Esophagus (tissue), 2 donors: ENCODE measurements around the gene RAB11FIP4. TPM values are rescaled to one million over a fixed set of nuclear protein-coding genes. Genes with fewer than 3 reads are reported as not detected.
A peak's percentile ranks its signal among the peaks of the same experiment; 100 is the strongest.

Experiments
- H3K27ac ChIP-seq, 2 donors: one replicate each; pipeline ENCODE4 v1.5.1; 2013; ENCODE audit warnings: low read depth in 2 of 2, mild to moderate bottlenecking in 2 of 2, inconsistent platforms in 1 of 2, low read length in 1 of 2, moderate library complexity in 1 of 2
- H3K27me3 ChIP-seq, 2 donors: one replicate each; pipeline ENCODE4 v1.6.1; 2013; ENCODE audit warnings: low read length in 2 of 2, control low read depth in 1 of 2, mild to moderate bottlenecking in 1 of 2; ENCODE audit not compliant: insufficient read depth in 2 of 2, control insufficient read depth in 1 of 2
- H3K36me3 ChIP-seq, 2 donors: one replicate each; pipeline ENCODE4 v1.6.1; 2013; ENCODE audit warnings: low read length in 1 of 2; ENCODE audit not compliant: control insufficient read depth in 2 of 2, insufficient read depth in 2 of 2
- H3K4me1 ChIP-seq, 2 donors: one replicate each; pipeline ENCODE4 v1.6.1; 2013; ENCODE audit warnings: low read length in 1 of 2; ENCODE audit not compliant: control insufficient read depth in 2 of 2, insufficient read depth in 2 of 2
- H3K4me3 ChIP-seq, 2 donors: one replicate each; pipeline ENCODE4 v1.5.1; 2013; ENCODE audit warnings: low read length in 2 of 2, mild to moderate bottlenecking in 2 of 2, low read depth in 1 of 2, moderate library complexity in 1 of 2
- H3K9me3 ChIP-seq, 2 donors: one replicate each; pipeline ENCODE4 v1.6.1; 2013; ENCODE audit warnings: mild to moderate bottlenecking in 2 of 2, low read depth in 1 of 2, low read length in 1 of 2, moderate library complexity in 1 of 2; ENCODE audit not compliant: control insufficient read depth in 2 of 2, insufficient read depth in 1 of 2
- WGBS, 2 donors: extraction: QIAGEN DNeasy Blood & Tissue Kit; methylation state at CpG; one replicate each; pipeline ENCODE4 v1.1.7; 2013; 5-methylcytosine and 5-hydroxymethylcytosine counted together
- polyA plus RNA-seq, 2 donors: library from polyadenylated mRNA; stranded (reverse); fragments of 200-250 nt; gene quantifications; one replicate each; pipeline ENCODE4 v1.2.3, GENCODE V29; 2013
- donor health status: healthy with polysubstance abuse.
- donor health status: Bipolar disorder and iron deficiency.

The RAB11FIP4 gene
- polyA plus RNA-seq, 2 donors = 5.0 TPM

DNA sequence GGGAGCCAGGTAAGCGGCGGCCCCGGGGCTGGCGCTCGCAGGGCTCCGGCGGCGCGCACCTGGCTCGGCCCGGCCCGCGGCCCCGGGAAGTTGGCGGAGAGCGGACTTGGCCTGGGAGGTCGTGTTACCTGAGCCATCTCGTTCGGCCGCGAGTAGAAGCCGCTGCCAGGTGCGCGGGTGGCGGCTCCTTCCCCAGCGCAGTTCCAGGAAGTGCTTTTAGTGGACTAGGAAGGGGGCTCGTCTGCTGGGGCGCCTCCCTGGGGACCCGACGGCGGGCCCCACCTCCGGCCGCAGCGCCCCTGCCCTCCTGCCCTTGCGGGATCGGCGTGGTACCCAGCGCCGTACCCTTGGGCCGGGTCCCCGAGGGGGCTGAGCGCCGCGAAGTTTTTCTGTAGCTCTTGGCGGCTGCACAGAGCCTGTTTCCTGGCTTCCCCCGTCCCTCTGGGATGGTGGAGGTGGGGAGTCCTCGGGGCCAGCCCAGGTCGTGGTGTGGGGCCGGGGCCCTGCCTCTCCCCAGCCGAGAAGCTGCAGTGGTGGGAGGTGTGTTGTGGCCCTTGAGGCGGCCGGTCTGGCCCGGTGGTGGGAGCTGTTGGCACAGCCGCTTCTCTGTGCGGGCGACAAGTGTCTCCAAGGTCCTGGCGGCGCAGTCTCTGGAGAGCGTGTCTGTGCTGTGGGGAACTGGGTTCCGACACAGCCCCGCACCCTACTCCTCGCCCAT, 96.9 kb downstream of the RAB11FIP4 start:
- Histone ChIP-seq H3K27ac (peak overlapping the region; percentile 75 to 79), H3K9me3 (no peaks in the 10 kb centered on the region), H3K4me3 (peak overlapping the region; percentile 64 to 72), H3K4me1 (peaks cover 4 to 29% of the 10 kb centered on the region in 2 donors), H3K27me3 (no peaks in the 10 kb centered on the region), H3K36me3 (no peaks in the 10 kb centered on the region)
- 2 to 3% methylated on average over 45 to 62 of the region's 62 CpGs for WGBS, 2 donors

GRCh38 chr17:31488982-31489294, 97.5 kb downstream of the RAB11FIP4 start:
- peaks cover 4 to 32% of the 10 kb centered on the region in 2 donors for H3K4me1 ChIP-seq
- 21 to 27% methylated on average over 4 of the region's 4 CpGs for WGBS, 2 donors
- H3K27me3 ChIP-seq = no peaks in the 10 kb centered on the region

GRCh38 chr17:31489295-31490018, 98.0 kb downstream of the RAB11FIP4 start:
- H3K27me3 ChIP-seq = no peaks in the 10 kb centered on the region
- no peaks in the 10 kb centered on the region for H3K36me3 ChIP-seq
- H3K4me1 ChIP-seq = peaks cover 4 to 32% of the 10 kb centered on the region in 2 donors
- H3K4me3 ChIP-seq = peak overlapping the region; percentile 64 to 72
- 52 to 62% methylated on average over 16 of the region's 16 CpGs for WGBS, 2 donors
- H3K27ac ChIP-seq = peak overlapping the region; percentile 75 to 79
- H3K9me3 ChIP-seq = no peaks in the 10 kb centered on the region

More at GRCh38 chr17:31488982-31489294, 97.5 kb downstream of the RAB11FIP4 start:
- peak overlapping the region; percentile 64 to 72 for H3K4me3 ChIP-seq
- no peaks in the 10 kb centered on the region for H3K36me3 ChIP-seq
- peak overlapping the region; percentile 75 to 79 for H3K27ac ChIP-seq
- no peaks in the 10 kb centered on the region for H3K9me3 ChIP-seq

DNA sequence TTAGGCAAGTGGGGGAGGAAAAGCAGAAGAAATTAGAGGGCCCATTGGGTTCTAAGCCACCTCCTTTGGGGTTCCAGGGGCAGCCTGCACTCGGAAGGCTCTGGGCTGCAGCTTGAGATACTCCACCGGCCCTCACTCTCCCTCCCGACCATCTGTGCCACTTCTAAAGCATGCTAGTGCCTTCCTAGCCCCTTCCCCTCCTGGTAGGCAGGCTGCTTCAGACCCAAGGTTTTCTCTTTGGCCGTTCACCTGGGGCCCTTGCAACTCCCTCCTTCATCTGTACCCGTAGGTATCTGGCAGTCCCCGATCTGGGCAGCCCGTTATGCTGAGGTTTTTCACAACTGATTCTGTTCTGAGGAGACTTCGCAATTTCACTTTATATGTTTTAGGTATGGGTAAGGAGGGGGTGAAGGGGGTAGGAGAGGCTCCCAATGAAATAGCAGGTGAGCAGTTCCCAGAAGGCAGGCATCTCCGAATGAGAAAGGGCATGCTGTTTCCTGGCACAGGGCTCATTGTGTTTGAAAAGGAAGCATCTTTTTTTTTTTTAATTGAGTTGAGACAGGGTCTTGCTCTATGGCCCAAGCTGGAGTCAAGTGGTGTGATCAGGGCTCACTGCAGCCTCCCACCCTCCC, 98.7 kb downstream of the RAB11FIP4 start:
- Histone ChIP-seq H3K27ac (no peak overlapping the region), H3K4me3 (no peak overlapping the region), H3K4me1 (peaks cover 4 to 38% of the 10 kb centered on the region in 2 donors), H3K27me3 (no peaks in the 10 kb centered on the region), H3K36me3 (no peaks in the 10 kb centered on the region), H3K9me3 (no peaks in the 10 kb centered on the region)
- 55 to 81% methylated on average over 8 to 9 of the region's 9 CpGs for WGBS, 2 donors

GRCh38 chr17:31490671-31491375, 99.3 kb downstream of the RAB11FIP4 start:
- no peaks in the 10 kb centered on the region for H3K9me3 ChIP-seq
- H3K27me3 ChIP-seq = no peaks in the 10 kb centered on the region
- 73 to 81% methylated on average over 9 of the region's 9 CpGs for WGBS, 2 donors
- peaks cover 4 to 40% of the 10 kb centered on the region in 2 donors for H3K4me1 ChIP-seq
- H3K4me3 ChIP-seq = no peak overlapping the region
- peak overlapping the region in 1 of 2 donors; percentile 63 for H3K27ac ChIP-seq
- H3K36me3 ChIP-seq = no peaks in the 10 kb centered on the region

DNA sequence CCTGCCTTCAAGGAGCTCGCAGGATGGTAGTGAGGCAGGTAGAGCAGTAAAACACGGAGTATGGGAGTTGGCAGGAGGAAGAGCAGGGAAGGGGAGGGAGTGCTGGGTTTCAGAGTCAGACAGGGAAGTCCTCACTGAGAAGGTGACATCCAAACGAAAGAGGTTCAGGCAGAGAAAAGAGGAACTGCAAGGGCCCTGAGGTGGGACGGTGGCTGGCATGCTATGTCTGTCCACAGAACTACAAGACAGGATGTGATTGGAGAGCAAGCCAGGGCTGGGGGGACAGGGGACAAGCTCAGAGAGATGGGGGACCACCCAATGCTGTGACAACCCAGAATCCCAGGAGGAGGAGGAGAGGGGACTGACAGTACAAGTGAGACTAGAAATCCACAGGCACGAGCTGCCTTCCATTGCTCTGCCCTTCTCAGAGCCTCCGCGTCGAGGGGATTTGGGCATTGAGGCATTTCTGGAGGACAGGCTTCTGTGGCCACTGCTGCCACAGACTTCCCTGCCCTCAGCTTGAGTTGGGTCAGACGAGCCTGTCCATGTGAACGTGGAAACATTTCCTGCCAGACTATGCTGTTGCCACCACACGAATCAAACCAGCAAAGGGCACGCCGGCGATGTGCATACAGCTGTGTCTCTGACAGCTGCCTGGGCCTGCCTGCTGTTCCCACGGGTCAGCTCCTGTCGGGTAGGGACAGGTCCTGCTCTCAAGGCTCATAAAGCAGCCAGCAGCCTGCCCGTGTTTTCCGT, 100.1 kb downstream of the RAB11FIP4 start:
- WGBS, 2 donors = 47 to 51% methylated on average over 18 of the region's 18 CpGs
- no peak overlapping the region for H3K4me3 ChIP-seq
- no peaks in the 10 kb centered on the region for H3K36me3 ChIP-seq
- H3K4me1 ChIP-seq = peaks cover 4 to 40% of the 10 kb centered on the region in 2 donors
- no peaks in the 10 kb centered on the region for H3K9me3 ChIP-seq
- peak overlapping the region in 1 of 2 donors; percentile 63 for H3K27ac ChIP-seq
- no peaks in the 10 kb centered on the region for H3K27me3 ChIP-seq

- Histone ChIP-seq H3K27ac (peak overlapping the region in 1 of 2 donors; percentile 63), H3K9me3 (no peaks in the 10 kb centered on the region), H3K36me3 (no peaks in the 10 kb centered on the region), H3K27me3 (no peaks in the 10 kb centered on the region), H3K4me1 (peaks cover 4 to 42% of the 10 kb centered on the region in 2 donors), H3K4me3 (no peak overlapping the region)
- WGBS, 2 donors = 91 to 93% methylated on average over 5 of the region's 5 CpGs
Measured at GRCh38 chr17:31492206-31492605, 100.7 kb downstream of the RAB11FIP4 start.

- WGBS, 2 donors = 69 to 86% methylated on average over 11 of the region's 11 CpGs
- Histone ChIP-seq H3K27me3 (no peaks in the 10 kb centered on the region), H3K36me3 (no peaks in the 10 kb centered on the region), H3K9me3 (no peaks in the 10 kb centered on the region), H3K27ac (peak overlapping the region in 1 of 2 donors; percentile 61), H3K4me3 (no peak overlapping the region), H3K4me1 (peaks cover 5 to 46% of the 10 kb centered on the region in 2 donors)
Measured at GRCh38 chr17:31492880-31493655, 101.6 kb downstream of the RAB11FIP4 start.
